ENCODE measurements around the gene ABCC4. TPM values are rescaled to one million over a fixed set of nuclear protein-coding genes. Genes with fewer than 3 reads are reported as not detected.

The ABCC4 gene
- polyA plus RNA-seq, 3 donors: 21.2 to 22.6 (median 22.4) TPM

- DNase-seq (ENCODE audit: low read depth in 3 of 3, low spot score in 2 of 3): no peak
Observed at GRCh38 chr13:95261956-95262355, 39.3 kb downstream of the ABCC4 start.

GRCh38 chr13:95260031-95260525 lies 41.2 kb downstream of the ABCC4 start:
- DNase-seq (ENCODE audit: low read depth in 3 of 3, low spot score in 2 of 3): no peak

DNA sequence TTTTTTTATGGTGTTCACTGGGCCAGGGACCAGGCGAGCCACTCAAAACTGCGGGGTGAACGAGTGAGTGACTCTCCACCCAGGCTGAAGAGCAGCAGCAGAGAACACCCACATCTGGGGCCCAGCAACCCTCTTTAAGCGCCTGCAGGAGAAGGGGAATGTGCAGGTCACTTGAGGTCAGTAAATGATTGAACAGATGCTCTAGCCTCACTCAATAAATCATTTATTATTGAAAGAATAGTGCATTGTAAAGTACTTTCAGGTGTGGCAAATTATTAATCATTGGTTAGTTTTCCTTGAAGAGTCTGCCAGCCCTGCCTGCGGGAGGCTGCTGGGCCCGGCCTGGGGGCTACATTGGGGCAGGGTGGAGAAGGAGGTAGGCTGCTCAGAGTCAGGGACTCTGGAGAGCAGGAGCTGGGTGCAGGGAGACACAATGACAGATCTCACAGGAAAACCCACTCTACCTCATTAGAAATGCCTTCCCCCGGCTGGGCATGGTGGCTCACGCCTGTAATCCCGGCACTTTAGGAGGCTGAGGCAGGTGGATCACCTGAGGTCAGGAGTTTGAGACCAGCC lies 42.5 kb downstream of the ABCC4 start:
- no peak for DNase-seq (ENCODE audit: low read depth in 3 of 3, low spot score in 2 of 3)

DNA sequence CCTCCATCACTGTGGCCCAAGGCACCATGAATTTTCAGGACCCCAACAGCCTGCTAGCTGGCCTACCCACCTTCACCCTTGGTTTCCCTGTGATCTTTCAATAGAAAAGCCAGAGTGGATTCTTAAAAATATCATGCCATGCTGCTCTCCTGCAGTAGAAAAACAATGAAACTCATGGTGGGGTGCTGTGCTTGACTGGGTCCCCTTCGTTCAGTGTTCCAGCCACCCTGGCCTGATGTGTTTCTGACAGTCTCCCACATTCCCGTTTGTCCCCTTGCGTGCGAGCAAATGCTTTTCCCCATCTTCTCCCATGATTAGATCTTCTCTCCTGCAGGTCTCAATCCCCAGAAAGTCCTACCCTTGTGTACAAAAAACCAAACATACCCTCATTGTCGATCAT lies 43.2 kb downstream of the ABCC4 start:
- DNase-seq (ENCODE audit: low read depth in 3 of 3, low spot score in 2 of 3): no peak

DNA sequence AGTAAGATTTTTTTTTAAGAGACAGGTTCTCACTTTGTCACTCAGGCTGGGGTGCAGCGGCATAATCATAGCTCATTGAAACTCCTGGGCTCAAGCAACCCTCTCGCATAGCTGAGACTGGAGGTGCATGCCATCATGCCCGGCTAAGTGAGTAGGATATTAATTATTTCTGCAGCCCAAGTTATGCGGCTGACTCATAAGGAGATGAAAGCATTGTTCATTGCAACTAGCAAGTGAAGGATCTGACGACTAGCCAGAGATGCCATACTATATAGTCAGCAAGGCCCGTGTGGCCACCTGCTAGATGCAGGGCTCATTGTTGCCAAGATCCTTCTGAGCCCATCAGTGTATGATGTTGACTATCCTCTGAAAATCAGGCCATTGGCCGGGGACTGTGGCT lies 45.2 kb downstream of the ABCC4 start:
- no peak for DNase-seq (ENCODE audit: low read depth in 3 of 3, low spot score in 2 of 3)

GRCh38 chr13:95255072-95255732 lies 46.0 kb downstream of the ABCC4 start:
- no peak for DNase-seq (ENCODE audit: low read depth in 3 of 3, low spot score in 2 of 3)

DNA sequence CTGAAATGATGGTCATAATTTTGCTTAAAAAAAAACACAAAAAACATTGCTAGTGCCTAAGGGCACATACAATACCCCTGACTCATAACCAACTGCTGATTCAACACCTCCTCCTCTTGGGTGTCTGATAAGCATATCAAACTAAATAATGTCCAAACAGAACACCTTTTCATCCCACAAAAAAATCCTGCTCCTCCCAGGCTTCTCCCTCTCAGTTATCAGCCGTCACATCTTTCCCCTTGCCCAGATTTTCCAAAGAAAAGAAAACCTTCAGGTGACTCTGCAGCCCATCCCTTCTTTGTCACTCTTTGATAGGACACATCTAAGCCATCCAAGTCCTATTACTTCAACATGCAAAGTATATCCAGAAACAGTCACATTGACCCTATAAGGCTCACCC lies 46.9 kb downstream of the ABCC4 start:
- DNase-seq (ENCODE audit: low read depth in 3 of 3, low spot score in 2 of 3): no peak

- DNase-seq (ENCODE audit: low read depth in 3 of 3, low spot score in 2 of 3): no peak
Observed at GRCh38 chr13:95253033-95253432, 48.2 kb downstream of the ABCC4 start.

DNA sequence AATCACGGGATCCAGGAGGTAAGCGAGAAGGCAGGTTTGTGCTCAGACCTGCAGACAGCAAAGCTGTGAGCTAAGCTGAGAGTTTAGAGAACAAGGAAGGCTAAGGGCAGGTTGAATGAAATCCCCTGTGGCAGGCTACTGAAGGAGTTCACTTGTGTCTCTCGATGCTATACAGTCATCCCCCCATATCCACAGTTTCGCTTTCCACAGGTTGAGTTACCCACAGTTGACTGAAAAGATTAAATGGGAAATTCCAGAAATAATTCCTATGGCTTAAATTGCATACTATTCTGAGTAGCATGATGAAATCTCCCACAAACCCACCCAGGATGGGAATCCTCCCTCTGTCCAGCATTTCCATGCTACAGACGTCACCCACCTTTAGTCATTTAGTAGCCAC lies 49.6 kb downstream of the ABCC4 start:
- DNase-seq (ENCODE audit: low read depth in 3 of 3, low spot score in 2 of 3): no peak

- DNase-seq (ENCODE audit: low read depth in 3 of 3, low spot score in 2 of 3): no peak
Observed at GRCh38 chr13:95250961-95251360, 50.3 kb downstream of the ABCC4 start.

- DNase-seq (ENCODE audit: low read depth in 3 of 3, low spot score in 2 of 3): no peak
Observed at GRCh38 chr13:95248953-95249352, 52.3 kb downstream of the ABCC4 start.

GRCh38 chr13:95247852-95248251 lies 53.4 kb downstream of the ABCC4 start:
- no peak for DNase-seq (ENCODE audit: low read depth in 3 of 3, low spot score in 2 of 3)

DNA sequence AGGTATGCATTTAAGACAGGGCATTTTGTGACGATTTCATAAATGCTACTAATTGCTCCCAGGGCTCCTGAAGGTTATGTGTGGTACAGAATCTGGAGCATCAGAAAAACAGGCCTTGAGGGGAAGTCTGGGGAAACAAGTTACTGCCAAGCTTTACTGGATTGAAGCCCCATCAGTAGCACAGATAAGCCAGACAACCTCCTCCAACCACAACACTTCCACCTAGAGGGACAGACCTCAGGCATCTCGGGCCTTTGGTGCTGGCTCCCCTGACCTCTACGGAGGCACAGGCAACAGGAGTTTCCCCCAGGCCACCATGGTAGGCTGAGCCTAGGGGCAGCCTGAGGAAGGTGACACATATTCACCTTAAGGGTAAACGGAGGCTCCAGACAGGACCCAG lies 54.1 kb downstream of the ABCC4 start:
- no peak for DNase-seq (ENCODE audit: low read depth in 3 of 3, low spot score in 2 of 3)

DNA sequence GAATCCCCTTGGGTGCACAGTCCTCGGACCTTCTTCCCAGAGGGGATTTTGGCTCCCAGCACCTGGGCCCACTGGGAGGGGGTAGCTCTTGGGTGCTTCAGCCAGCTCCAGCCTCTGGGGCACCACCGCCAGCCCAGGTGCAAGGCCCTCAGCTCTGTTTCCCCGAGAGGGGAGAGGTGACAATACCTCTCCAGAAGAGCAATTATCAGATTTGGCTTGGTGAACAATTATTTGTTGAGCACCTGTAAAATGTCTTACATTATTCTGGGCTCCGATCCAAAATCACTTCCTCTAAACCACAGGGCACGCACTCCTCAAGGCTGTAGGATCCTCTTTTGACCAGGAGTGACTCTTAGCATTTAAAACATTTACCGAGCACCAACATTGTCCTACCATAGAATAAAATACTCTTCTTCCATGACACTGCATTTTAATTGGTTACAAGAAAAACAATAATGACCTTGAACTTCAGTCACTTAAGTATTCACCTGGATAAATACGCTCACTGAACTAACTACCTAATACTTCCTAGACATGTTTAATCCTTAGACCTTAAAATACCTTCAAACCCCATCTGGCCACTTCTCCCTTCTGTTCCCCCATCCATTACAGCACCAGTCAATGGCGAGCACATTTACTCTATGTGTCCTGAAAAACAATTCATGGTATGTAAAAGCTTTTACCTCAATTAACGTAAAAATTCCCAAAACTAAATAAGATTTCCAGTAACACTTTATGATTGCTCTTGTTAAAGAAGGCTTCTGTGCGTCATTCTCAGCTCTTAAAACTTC lies 54.8 kb downstream of the ABCC4 start:
- no peak for DNase-seq (ENCODE audit: low read depth in 3 of 3, low spot score in 2 of 3)

DNA sequence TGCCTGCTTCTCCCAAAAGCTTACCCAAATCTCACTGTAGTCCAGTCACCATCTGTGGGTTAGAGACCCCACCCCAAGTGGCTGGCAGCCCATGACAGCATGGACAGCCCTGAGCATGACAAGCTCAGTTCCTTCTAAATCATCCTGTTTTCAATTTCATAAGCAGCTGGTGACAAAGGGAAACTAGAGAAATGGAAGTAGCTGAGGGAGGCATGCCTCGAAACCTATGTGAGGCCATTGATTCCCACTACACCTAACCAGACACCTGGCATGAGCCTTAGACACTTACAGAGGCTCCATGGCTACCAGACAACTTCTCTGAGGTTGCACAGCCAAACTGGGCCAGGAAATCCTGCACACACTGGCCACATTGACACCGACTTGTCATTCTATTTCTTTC lies 56.2 kb downstream of the ABCC4 start:
- no peak for DNase-seq (ENCODE audit: low read depth in 3 of 3, low spot score in 2 of 3)

GRCh38 chr13:95243207-95243606 lies 58.0 kb downstream of the ABCC4 start:
- no peak for DNase-seq (ENCODE audit: low read depth in 3 of 3, low spot score in 2 of 3)

GRCh38 chr13:95241321-95241720 lies 59.9 kb downstream of the ABCC4 start:
- no peak for DNase-seq (ENCODE audit: low read depth in 3 of 3, low spot score in 2 of 3)

- no peak for DNase-seq (ENCODE audit: low read depth in 3 of 3, low spot score in 2 of 3)
Observed at GRCh38 chr13:95239283-95239682, 62.0 kb downstream of the ABCC4 start.

DNA sequence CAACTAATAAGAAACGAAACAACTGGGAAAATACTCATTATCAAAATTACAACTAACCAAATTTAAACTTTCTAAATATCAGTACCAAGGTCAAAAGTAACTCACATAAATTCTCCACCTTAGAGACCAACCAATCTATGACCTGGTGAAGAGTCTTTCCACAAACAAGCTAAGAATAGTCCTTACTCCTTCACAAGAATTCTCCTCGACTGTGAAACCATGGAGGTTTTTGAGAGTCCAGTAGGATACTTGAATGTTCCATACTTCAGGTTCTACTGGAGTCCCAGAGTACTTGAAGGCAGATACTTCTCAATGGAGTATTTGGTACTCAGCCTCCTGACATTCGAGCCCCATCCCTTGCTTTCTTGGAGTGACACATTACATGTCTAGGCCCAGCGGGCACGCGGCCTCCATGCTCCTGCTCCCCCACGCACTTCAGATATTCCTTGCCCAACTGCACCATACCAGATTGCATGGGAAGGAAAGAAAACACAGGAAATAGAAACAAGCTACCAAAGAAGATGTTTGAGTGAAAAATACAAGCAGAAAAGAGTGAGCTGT lies 63.9 kb downstream of the ABCC4 start:
- no peak for DNase-seq (ENCODE audit: low read depth in 3 of 3, low spot score in 2 of 3)

DNA sequence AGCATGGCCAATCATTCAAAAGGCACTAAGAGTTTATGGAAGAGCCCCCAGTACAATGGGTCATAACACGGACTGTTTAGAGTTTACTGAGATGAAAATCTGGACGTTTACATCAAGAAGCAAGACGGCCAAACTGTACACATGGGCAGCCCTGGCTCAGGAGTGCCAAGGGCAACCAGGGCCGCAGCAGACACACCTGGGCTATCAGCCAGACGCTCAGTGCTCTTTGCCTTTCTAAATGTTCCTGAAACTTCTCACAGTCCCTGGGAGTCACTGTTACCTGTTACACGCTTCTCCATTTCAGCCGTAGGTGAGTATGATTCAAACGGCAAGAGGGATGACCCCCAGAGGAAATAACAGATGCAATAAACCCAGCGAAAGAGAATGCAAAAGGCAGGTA lies 64.5 kb downstream of the ABCC4 start:
- no peak for DNase-seq (ENCODE audit: low read depth in 3 of 3, low spot score in 2 of 3)

DNA sequence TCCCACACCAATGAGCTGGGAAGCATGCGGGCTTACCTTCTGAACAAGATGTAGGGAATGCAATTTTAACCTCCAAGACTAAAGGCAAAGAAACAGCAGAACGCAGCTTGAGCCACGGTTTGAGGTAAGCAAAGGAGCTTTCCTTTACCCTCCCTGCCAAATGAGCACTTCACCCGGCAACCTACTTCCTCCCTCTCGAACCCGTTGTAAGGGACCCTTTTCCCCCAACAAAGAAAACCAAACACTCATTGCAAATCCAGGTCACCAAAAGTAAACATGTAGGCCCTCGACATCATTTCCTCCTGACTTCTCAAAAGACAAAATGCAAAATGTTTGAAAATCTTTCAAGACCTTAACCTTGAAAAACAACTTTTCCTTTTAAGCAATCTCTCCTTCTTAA lies 65.3 kb downstream of the ABCC4 start:
- DNase-seq (ENCODE audit: low read depth in 3 of 3, low spot score in 2 of 3): no peak

All from right renal cortex interstitium (tissue), 3 donors.